Coronary artery (tissue), 2 donors: ENCODE data around the gene VEPH1.
A peak's percentile ranks its signal among the peaks of the same experiment; 100 is the strongest.

Experiments used
- DNase-seq: peaks from one replicate; pipeline ENCODE4 v3.0.0-alpha.2; 2017; ENCODE audit warnings: low spot score
- H3K27ac ChIP-seq, 2 donors: fragments of 200-600 bp; sonication (generic); one replicate each; pipeline ENCODE4 v1.5.1; 2016 to 2019
- H3K4me3 ChIP-seq: fragments of 200-600 bp; sonication (generic); 2 replicates; pipeline ENCODE4 v1.5.1; 2016; ENCODE audit warnings: mild to moderate bottlenecking, moderate library complexity
- CTCF ChIP-seq: fragments of 200-600 bp; sonication (generic); IDR thresholded peaks from one replicate; pipeline ENCODE4 v1.5.1; 2019; ENCODE audit warnings: antibody characterized with exemption

The VEPH1 gene

GRCh38 chr3:157242836-157243235 lies 260.4 kb downstream of the VEPH1 start:
- DNase-seq: no peak
- Histone ChIP-seq H3K27ac (no peak overlapping the region), H3K4me3 (no peak overlapping the region)
- no peak for TF ChIP-seq CTCF

DNA sequence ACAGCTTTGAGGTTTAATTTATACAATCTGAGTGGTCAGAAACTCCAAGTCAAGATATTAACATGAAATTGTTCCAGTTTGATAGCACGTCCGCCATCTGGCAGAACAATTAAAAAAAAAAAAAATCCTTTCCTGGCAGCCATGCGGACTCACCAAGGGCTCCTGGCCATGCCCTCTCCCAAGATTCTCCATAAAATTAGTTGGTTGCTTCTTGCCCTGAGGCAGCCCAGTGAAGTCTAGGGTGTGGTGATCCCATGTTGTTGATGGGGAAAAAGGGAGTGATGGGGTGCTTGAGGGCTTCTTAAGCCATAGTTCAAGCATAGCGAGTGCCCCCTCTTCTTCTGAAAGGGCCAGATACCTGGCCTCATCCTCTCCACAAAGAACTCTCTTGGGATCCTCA lies 261.6 kb downstream of the VEPH1 start:
- Histone ChIP-seq H3K27ac (no peak overlapping the region), H3K4me3 (no peak overlapping the region)
- no peak for DNase-seq
- TF ChIP-seq CTCF: no peak

- no peak for TF ChIP-seq CTCF
- no peak overlapping the region for H3K27ac ChIP-seq
- H3K4me3 ChIP-seq: no peak overlapping the region
- no peak for DNase-seq
These were observed 262.8 kb downstream of the VEPH1 start for GRCh38 chr3:157240408-157240807.

DNA sequence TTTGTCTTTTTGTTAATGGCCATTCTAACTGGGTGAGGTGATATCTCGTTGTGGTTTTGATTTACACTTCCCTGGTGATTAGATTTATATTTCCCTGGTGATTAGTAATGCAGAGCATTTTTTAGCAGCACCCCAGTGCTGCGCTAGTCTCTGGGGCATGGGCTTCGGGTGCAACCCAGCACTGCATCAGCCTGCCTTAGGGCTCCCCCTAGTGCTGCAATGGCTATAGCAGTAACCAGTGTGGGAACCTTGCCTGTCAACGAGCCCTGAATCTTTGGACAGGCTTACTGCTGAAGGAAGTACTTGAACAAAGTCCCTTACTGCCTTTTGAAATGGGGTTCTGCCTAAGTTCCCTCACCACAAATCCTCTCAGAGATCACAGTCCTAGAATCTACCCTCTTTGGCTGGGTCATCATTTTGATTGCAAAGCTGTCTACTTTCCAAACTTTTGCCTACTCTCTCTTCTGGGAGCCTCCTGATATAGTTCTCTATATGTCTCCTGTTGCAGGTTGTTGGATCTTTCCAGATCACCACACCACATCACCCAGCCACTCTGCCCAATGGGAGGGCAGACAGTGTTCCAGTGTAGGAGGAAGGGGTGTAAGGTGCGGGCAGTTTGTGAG lies 264.0 kb downstream of the VEPH1 start:
- Histone ChIP-seq H3K27ac (no peak overlapping the region), H3K4me3 (no peak overlapping the region)
- DNase-seq: no peak
- TF ChIP-seq CTCF: peak; percentile 48

DNA sequence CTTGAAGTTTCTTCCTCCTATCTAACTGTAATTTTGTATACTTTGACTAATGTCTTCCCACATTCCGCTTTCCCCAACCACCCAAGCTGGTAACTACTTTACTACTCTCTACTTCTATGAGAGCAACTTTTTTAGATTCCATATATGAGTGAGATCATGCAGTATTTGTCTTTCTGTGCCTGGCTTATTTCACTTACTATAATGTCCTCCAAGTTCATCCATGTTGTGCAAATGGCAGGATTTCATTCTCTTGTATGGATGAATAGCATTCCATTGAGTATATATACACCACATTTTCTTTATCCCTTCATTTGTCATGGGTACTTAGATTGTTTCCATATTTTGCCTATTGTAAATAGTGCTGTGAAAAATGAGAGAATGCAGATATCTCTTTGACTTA lies 264.8 kb downstream of the VEPH1 start:
- DNase-seq: no peak
- TF ChIP-seq CTCF: no peak
- Histone ChIP-seq H3K4me3 (no peak overlapping the region), H3K27ac (no peak overlapping the region)

GRCh38 chr3:157237886-157238285 lies 265.3 kb downstream of the VEPH1 start:
- no peak for DNase-seq
- TF ChIP-seq CTCF: no peak
- Histone ChIP-seq H3K27ac (no peak overlapping the region), H3K4me3 (no peak overlapping the region)

GRCh38 chr3:157235291-157235690 lies 267.9 kb downstream of the VEPH1 start:
- Histone ChIP-seq H3K27ac (no peak overlapping the region), H3K4me3 (no peak overlapping the region)
- no peak for DNase-seq
- TF ChIP-seq CTCF: no peak
